Mucosa of rectum (tissue), 2 donors: Measurements from ENCODE around the gene CLTA.

ENCODE experiments used
- H3K27ac ChIP-seq, 2 donors: one replicate each; pipeline ENCODE4 v1.7.0; 2013; ENCODE audit warnings: inconsistent platforms in 2 of 2, low read depth in 2 of 2, low read length in 2 of 2
- H3K27me3 ChIP-seq, 2 donors: one replicate each; pipeline ENCODE4 v1.7.0; 2013; ENCODE audit warnings: low read length in 2 of 2; ENCODE audit not compliant: control insufficient read depth in 2 of 2, insufficient read depth in 2 of 2
- H3K36me3 ChIP-seq, 2 donors: one replicate each; pipeline ENCODE4 v1.7.0; 2013; ENCODE audit warnings: low read length in 2 of 2; ENCODE audit not compliant: control insufficient read depth in 2 of 2, insufficient read depth in 2 of 2
- H3K4me1 ChIP-seq, 2 donors: one replicate each; pipeline ENCODE4 v1.7.0; 2013; ENCODE audit warnings: low read length in 2 of 2, mild to moderate bottlenecking in 1 of 2; ENCODE audit not compliant: control insufficient read depth in 2 of 2, insufficient read depth in 2 of 2
- H3K4me3 ChIP-seq, 2 donors: one replicate each; pipeline ENCODE4 v1.7.0; 2013; ENCODE audit warnings: low read length in 2 of 2
- H3K9ac ChIP-seq, 2 donors: one replicate each; pipeline ENCODE4 v1.7.0; 2013; ENCODE audit warnings: low read length in 2 of 2, low read depth in 1 of 2, mild to moderate bottlenecking in 1 of 2
- H3K9me3 ChIP-seq, 2 donors: one replicate each; pipeline ENCODE4 v1.7.0; 2013; ENCODE audit warnings: low read length in 2 of 2; ENCODE audit not compliant: control insufficient read depth in 2 of 2
- donor health status: healthy.
- donor health status: Normal muscosa, but diverticular disease.

CLTA gene, protein sequence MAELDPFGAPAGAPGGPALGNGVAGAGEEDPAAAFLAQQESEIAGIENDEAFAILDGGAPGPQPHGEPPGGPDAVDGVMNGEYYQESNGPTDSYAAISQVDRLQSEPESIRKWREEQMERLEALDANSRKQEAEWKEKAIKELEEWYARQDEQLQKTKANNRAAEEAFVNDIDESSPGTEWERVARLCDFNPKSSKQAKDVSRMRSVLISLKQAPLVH

DNA sequence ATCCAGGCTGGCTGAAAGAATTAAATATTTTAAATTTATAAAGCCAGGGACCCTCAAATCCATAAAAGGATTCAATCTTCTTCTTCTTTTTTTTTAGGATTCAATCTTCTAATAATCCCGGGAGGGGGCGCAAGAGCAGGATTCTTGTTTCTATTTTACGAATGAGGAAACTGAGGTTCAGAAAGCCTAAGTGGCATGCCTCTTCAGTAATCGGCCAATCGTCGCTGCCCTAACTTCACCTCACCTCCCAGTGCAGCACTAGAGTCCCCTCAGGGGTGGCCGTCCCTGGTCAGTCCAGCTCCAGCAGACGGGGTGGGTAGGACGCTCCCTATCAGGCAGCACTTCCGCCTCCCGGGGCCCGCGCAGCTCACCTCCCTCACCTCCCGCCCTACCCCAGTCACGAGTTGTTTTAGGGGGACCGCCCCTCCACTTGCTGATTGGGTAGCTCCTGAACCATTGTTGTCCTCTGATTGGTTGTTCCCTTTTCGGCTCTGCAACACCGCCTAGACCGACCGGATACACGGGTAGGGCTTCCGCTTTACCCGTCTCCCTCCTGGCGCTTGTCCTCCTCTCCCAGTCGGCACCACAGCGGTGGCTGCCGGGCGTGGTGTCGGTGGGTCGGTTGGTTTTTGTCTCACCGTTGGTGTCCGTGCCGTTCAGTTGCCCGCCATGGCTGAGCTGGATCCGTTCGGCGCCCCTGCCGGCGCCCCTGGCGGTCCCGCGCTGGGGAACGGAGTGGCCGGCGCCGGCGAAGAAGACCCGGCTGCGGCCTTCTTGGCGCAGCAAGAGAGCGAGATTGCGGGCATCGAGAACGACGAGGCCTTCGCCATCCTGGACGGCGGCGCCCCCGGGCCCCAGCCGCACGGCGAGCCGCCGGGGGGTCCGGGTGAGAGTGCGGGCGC, at the start of gene CLTA:
TSS of gene CLTA (plus strand) at position 534 of the 902 bp plus-strand sequence. CDS start at position 670, 136 bp downstream.
- peak within 1 kb of the TSS; percentile 94 for H3K9ac ChIP-seq
- no peaks in the 10 kb centered on the region for H3K9me3 ChIP-seq
- peaks cover 17 to 22% of the 10 kb centered on the region in 2 donors for H3K4me1 ChIP-seq
- H3K27me3 ChIP-seq, result no peaks in the 10 kb centered on the region
- H3K27ac ChIP-seq, result peak within 1 kb of the TSS; percentile 91 to 95
- peaks cover 0 to 6% of the 10 kb centered on the region in 2 donors for H3K36me3 ChIP-seq
- H3K4me3 ChIP-seq, result peak within 1 kb of the TSS; percentile 96 to 97

DNA sequence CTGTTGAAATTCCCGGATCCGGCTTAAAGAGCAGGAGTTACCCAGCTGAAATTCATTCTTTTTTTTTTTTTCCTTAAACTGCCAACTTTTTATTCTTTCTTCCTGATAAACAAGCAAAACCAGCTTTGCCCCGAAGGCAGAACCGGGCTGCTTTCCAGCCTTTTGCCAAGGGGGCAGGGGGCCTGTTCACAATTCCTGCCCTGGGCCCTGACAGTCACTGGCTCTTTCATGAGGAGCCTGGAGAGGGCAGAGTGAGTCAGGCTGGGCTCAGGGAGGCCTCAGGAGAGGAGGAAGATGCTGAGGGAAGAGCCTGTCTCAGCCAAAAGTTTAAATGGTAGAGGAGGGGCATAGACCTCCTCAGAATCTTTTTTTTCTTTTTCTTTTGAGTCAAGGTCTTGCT, 49.4 kb upstream of the CLTA start:
- Histone ChIP-seq H3K36me3 (peaks cover 0 to 6% of the 10 kb centered on the region in 2 donors), H3K4me1 (peaks cover 43 to 55% of the 10 kb centered on the region in 2 donors), H3K27me3 (peaks cover 0 to 2% of the 10 kb centered on the region in 2 donors), H3K27ac (peak overlapping the region in 1 of 2 donors; percentile 49), H3K9me3 (no peaks in the 10 kb centered on the region), H3K4me3 (no peak overlapping the region), H3K9ac (no peak overlapping the region)

DNA sequence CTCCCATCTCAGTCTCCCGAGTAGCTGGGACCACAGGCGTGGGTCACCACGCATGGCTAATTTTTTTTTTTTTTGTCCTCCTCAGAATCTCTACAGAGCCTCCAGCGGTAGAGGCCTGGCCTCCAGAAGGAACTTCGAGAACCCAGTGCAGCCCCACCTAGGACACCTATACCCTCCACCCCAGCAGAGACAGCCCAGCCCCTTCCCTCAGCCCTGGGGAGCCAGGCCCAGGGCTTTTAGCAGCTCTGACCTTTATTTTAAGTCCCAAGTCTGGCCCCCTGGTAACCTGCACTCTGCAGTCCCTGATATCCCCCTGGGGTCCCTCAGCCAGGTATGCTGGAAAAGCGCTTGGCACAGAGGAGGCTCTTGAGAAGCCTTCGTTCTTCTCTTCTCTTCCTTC, 49.0 kb upstream of the CLTA start:
- Histone ChIP-seq H3K27me3 (peaks cover 0 to 2% of the 10 kb centered on the region in 2 donors), H3K36me3 (peaks cover 0 to 6% of the 10 kb centered on the region in 2 donors), H3K27ac (peak overlapping the region; percentile 80 to 85), H3K4me3 (no peak overlapping the region), H3K9me3 (no peaks in the 10 kb centered on the region), H3K9ac (no peak overlapping the region), H3K4me1 (peaks cover 43 to 55% of the 10 kb centered on the region in 2 donors)

DNA sequence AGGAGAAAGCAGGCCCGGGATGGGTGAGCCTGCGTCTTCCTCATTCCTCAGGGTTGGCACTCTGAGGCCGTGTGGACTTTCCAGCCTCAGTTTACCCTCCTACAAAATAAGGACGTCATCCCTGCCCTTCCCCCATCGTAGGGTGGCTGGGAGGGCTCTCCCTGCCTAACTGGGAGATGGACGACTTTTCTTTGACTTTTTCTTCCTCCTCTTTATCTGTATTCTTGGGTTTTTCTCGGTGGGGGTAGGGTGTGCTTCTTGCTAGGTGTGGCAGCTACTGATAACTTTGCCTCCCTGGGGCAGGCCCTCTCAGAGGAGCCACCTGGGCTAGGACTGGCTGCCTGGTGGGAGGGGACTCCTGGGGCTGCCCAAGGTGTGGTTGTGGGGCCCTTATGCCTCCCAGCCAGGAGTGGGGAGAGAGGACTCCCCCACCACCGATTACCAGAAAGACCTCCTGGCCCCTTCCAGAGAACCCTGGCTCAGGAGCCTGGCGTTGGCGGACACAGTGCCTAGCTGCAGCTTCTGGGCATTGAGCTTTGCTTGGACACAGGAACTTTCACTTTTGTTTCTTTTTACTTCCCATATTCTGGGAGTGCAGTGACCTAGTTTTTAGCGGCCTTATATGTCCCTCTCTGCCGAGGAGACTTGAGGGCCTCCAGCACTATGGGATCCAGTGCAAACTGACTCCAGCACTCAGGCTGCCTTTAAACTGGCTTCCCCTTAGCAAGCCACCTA, 48.0 kb upstream of the CLTA start:
- peaks cover 0 to 6% of the 10 kb centered on the region in 2 donors for H3K36me3 ChIP-seq
- H3K27ac ChIP-seq, result peak overlapping the region; percentile 80 to 85
- H3K27me3 ChIP-seq, result peaks cover 0 to 1% of the 10 kb centered on the region in 2 donors
- peak overlapping the region; percentile 34 to 67 for H3K9ac ChIP-seq
- H3K4me1 ChIP-seq, result peaks cover 39 to 47% of the 10 kb centered on the region in 2 donors
- H3K4me3 ChIP-seq, result peak overlapping the region; percentile 38 to 51
- no peaks in the 10 kb centered on the region for H3K9me3 ChIP-seq

DNA sequence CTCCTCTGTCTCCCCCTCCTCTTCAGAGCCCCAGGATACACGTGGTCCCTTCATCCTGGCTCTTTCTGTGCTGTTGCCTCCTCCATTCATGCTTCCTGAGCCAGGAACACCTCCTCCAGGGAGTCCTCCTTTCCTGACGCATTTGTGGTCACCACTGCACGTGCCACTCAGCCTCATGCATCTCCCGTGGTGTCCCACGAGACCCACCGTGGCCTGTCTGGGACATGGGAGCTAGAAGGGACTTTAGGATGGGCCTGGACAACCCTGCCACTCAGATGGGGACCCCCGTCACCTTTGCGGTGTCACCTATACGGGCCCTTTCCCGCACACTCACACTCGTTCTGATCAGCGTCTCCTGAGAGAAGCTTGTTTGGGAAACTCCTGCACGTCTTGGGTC, 47.5 kb upstream of the CLTA start:
- Histone ChIP-seq H3K9me3 (no peaks in the 10 kb centered on the region), H3K9ac (peak overlapping the region; percentile 14 to 67), H3K36me3 (peaks cover 0 to 6% of the 10 kb centered on the region in 2 donors), H3K4me3 (peak overlapping the region; percentile 38 to 51), H3K27me3 (no peaks in the 10 kb centered on the region), H3K27ac (peak overlapping the region; percentile 80 to 85), H3K4me1 (peaks cover 38 to 49% of the 10 kb centered on the region in 2 donors)

DNA sequence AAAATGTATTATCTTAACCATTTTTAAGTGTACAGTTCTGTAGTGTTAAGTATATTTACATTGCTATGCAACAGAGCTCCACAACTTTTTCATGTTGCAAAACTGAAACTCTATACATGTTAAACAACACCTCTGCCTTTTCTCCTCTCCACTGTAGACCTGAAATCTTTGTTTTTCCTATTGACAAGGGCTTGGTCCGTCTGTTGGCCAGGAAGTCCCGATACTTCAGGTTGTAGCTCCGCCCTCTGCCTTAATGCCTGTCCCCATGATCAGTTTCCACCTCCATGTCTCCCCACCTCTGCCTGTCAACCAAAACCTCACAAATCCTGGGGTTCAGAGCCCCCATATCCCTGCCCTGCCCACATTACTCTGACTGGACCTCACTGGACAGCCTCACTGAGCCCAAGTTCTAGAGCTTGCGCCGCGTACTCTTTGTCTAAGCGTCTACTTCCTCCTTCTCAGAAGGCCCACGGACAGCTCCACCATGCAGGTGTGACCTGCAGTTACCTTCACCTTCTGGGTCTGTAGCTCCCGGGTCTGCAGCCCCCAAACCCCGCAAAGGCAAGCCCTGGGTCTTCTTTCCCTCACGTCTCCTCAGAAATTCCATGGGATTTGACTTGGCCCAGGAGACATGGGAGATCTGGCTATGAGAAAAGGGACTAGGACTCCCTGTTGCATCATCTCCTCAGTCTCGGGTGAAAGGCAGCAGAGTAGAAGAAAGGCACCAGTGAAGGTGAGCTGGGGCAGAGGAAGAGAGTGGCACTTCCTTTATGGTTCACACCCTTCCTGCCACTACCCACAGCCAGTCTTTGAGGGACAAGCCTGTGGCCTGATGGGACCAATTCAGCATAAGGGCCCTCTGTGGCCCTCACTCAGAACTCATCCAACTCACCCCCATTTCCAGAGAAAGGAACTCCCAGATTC, 46.1 kb upstream of the CLTA start:
- Histone ChIP-seq H3K9ac (no peak overlapping the region), H3K4me3 (peak overlapping the region in 1 of 2 donors; percentile 14), H3K27ac (peak overlapping the region in 1 of 2 donors; percentile 49), H3K4me1 (peaks cover 41 to 54% of the 10 kb centered on the region in 2 donors), H3K27me3 (no peaks in the 10 kb centered on the region), H3K9me3 (no peaks in the 10 kb centered on the region), H3K36me3 (peaks cover 0 to 9% of the 10 kb centered on the region in 2 donors)

DNA sequence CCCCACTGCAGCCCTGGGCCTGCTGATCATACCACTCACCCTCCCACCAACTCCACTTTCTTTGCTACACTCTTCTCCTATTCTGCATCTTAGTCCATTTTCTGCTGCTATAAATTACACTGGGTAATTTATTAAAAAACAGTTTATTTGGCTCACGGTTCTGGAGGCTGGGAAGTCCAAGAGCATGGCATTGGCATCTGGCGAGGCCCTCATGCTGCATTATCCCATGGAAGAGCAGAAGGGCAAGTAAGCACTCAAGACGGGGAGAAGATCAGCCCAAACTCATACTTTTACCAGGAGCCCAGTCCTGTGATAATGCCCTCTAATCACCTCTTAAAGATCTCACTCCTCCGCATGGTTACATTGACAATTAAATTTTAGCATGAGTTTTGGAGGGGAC, 44.8 kb upstream of the CLTA start:
- H3K4me1 ChIP-seq, result peaks cover 41 to 51% of the 10 kb centered on the region in 2 donors

DNA sequence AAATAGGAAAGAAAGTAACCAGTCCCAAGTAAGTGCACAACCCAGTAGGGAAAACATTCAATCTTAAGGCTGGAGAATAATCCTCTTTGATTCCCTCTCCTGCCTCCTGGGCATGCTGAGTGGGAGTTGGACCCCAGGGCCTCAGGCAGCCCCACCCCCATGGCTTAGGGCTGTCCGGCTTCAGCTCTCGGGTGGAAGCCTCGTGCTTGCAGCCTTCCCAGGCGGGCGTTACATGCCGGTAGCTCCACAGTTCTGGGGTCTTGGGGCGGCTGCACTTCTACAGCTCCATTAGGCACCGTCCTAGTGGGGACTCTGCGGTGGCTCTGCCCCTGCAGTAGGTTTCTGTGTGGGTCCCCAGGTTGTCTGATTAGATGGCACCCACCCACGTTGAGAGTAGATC, 44.1 kb upstream of the CLTA start:
- Histone ChIP-seq H3K36me3 (peaks cover 7 to 23% of the 10 kb centered on the region in 2 donors), H3K4me1 (peaks cover 41 to 51% of the 10 kb centered on the region in 2 donors), H3K27ac (no peak overlapping the region), H3K4me3 (no peak overlapping the region), H3K9me3 (no peaks in the 10 kb centered on the region), H3K9ac (no peak overlapping the region), H3K27me3 (no peaks in the 10 kb centered on the region)

More for the DNA sequence above, 44.8 kb upstream of the CLTA start:
- H3K27ac ChIP-seq, result no peak overlapping the region
- H3K36me3 ChIP-seq, result peaks cover 7 to 19% of the 10 kb centered on the region in 2 donors
- no peaks in the 10 kb centered on the region for H3K9me3 ChIP-seq
- no peak overlapping the region for H3K9ac ChIP-seq
- H3K27me3 ChIP-seq, result no peaks in the 10 kb centered on the region
- H3K4me3 ChIP-seq, result no peak overlapping the region
